ENCODE results near the gene ELMO1. TPM values are rescaled to one million over a fixed set of nuclear protein-coding genes. Genes with fewer than 3 reads are reported as not detected.

Gene ELMO1
- total and polyA plus RNA-seq, 12 donors: 7.5 to 46.8 (median 14.9) TPM

GRCh38 chr7:37452346-37452745, 3.7 kb upstream of the ELMO1 start:
- H3K9me3 ChIP-seq (replicated peaks in 1 of 3): no peaks in the 10 kb centered on the region
- WGBS, 4 donors: 63 to 84% (median 74%) methylated on average over 5 of the region's 5 CpGs
- intact Hi-C loops (cut with DNase I): no loop called here
- no peaks in the 10 kb centered on the region for H3K27me3 ChIP-seq
- H3K4me1 ChIP-seq (replicated peaks in 1 of 2): peaks cover 0 to 9% of the 10 kb centered on the region in 2 donors
- H3K4me3 ChIP-seq: no peak overlapping the region
- TF ChIP-seq, protein P1, sequence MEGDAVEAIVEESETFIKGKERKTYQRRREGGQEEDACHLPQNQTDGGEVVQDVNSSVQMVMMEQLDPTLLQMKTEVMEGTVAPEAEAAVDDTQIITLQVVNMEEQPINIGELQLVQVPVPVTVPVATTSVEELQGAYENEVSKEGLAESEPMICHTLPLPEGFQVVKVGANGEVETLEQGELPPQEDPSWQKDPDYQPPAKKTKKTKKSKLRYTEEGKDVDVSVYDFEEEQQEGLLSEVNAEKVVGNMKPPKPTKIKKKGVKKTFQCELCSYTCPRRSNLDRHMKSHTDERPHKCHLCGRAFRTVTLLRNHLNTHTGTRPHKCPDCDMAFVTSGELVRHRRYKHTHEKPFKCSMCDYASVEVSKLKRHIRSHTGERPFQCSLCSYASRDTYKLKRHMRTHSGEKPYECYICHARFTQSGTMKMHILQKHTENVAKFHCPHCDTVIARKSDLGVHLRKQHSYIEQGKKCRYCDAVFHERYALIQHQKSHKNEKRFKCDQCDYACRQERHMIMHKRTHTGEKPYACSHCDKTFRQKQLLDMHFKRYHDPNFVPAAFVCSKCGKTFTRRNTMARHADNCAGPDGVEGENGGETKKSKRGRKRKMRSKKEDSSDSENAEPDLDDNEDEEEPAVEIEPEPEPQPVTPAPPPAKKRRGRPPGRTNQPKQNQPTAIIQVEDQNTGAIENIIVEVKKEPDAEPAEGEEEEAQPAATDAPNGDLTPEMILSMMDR (IDR thresholded peaks at IDR 0.05): no peak
- no peak for TF ChIP-seq POLR2A (IDR thresholded peaks at IDR 0.05)
- no peak for DNase-seq
- no peaks in the 10 kb centered on the region for H3K36me3 ChIP-seq (replicated peaks in 1 of 2)
- no peak overlapping the region for H3K27ac ChIP-seq

- H3K4me3 ChIP-seq: no peak overlapping the region
- intact Hi-C loops (cut with DNase I): no loop called here
- H3K9me3 ChIP-seq (replicated peaks in 1 of 3): no peaks in the 10 kb centered on the region
- H3K36me3 ChIP-seq (replicated peaks in 1 of 2): no peaks in the 10 kb centered on the region
- H3K27me3 ChIP-seq: no peaks in the 10 kb centered on the region
- H3K27ac ChIP-seq: no peak overlapping the region
- H3K4me1 ChIP-seq (replicated peaks in 1 of 2): peaks cover 0 to 14% of the 10 kb centered on the region in 2 donors
- WGBS, 4 donors: 77 to 91% (median 83%) methylated on average over 3 of the region's 3 CpGs
- DNase-seq: no peak
- TF ChIP-seq, protein P1 (IDR thresholded peaks at IDR 0.05): no peak
- TF ChIP-seq POLR2A (IDR thresholded peaks at IDR 0.05): no peak
These were observed 1.4 kb upstream of the ELMO1 start for GRCh38 chr7:37450035-37450434.

- 26 to 39% (median 31%) methylated on average over 5 of the region's 5 CpGs for WGBS, 4 donors
- no peak for DNase-seq
- H3K36me3 ChIP-seq (replicated peaks in 1 of 2): no peaks in the 10 kb centered on the region
- peak overlapping the region in 1 of 5 donors; percentile 89 for H3K27ac ChIP-seq
- no peaks in the 10 kb centered on the region for H3K9me3 ChIP-seq (replicated peaks in 1 of 3)
- TF ChIP-seq, protein P1 (IDR thresholded peaks at IDR 0.05): no peak
- no peak for TF ChIP-seq POLR2A (IDR thresholded peaks at IDR 0.05)
- H3K27me3 ChIP-seq: no peaks in the 10 kb centered on the region
- peak overlapping the region in 1 of 4 donors; percentile 80 for H3K4me3 ChIP-seq
- H3K4me1 ChIP-seq (replicated peaks in 1 of 2): peaks cover 0 to 14% of the 10 kb centered on the region in 2 donors
- intact Hi-C loops (cut with DNase I): no loop called here
These were observed 957 bp upstream of the ELMO1 start for GRCh38 chr7:37449621-37450020.

- Histone ChIP-seq H3K27ac (peak overlapping the region in 4 of 5 donors; percentile 77 to 95 (median 84)), H3K36me3 (replicated peaks in 1 of 2) (no peaks in the 10 kb centered on the region), H3K4me1 (replicated peaks in 1 of 2) (peaks cover 0 to 22% of the 10 kb centered on the region in 2 donors), H3K4me3 (peak overlapping the region; percentile 30 to 80 (median 50)), H3K9me3 (replicated peaks in 1 of 3) (no peaks in the 10 kb centered on the region), H3K27me3 (no peaks in the 10 kb centered on the region)
- peak in 2 of 7 donors; percentile 16 to 24 for DNase-seq
- intact Hi-C loops (cut with DNase I): no loop called here
- 0 to 4% (median 1%) methylated on average over 8 to 63 of the region's 63 CpGs for WGBS, 4 donors
- TF ChIP-seq POLR2A (IDR thresholded peaks at IDR 0.05): peak in 1 of 2 donors; percentile 3
- TF ChIP-seq, protein P1 (IDR thresholded peaks at IDR 0.05): no peak
These were observed 541 bp downstream of the ELMO1 start for GRCh38 chr7:37448011-37448635.

Data from adrenal gland (tissue), 12 donors.